Midbrain (tissue), 1 donor: ENCODE data around the gene OR1F1.
A peak's percentile ranks its signal among the peaks of the same experiment; 100 is the strongest.
"Not testable (repeated sequence)": the region's sequence is repeated elsewhere in the genome, so short reads cannot be mapped to it uniquely, and the experiment has no call there.

Source experiments
- DNase-seq: peaks from one replicate; lab custom pipeline; 2025; lab: John Stamatoyannopoulos, UW

The OR1F1 gene

GRCh38 chr16:3187798-3188674, at the start of gene OR1F1:
Gene OR1F1 (plus strand): TSS chr16:3188204.
- DNase-seq, result no peak

GRCh38 chr16:3138342-3138741, 49.7 kb upstream of the OR1F1 start:
- no peak for DNase-seq

- no peak for DNase-seq
Measured at GRCh38 chr16:3138823-3139426, 49.1 kb upstream of the OR1F1 start.

GRCh38 chr16:3139561-3139960, 48.4 kb upstream of the OR1F1 start:
- DNase-seq, result not testable (repeated sequence)

GRCh38 chr16:3140603-3141427, 47.2 kb upstream of the OR1F1 start:
- no peak for DNase-seq

DNA sequence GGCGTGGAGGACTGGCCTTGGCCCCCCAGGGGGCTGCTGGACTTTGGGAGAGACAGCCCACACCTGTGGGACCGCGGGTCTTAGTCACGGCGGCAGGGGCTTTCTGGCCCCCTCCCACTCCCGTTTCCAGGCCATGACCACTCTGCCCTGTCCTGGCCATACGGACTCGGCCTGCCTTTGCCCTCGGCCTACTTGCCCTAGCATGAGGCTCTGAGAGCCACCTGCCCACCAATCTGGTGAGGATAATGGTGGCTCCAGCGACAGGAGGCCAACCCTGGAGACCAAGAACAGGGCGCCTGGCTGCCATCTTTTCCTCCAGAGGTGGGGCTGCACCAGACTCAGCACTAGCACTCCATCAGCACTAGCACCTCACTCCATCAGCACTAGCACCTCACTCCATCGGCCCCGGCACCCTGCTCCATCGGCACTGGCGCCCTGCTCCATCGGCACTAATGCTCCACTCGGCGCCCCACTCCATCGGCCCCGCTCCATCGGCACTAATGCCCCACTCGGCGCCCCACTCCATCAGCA, 46.2 kb upstream of the OR1F1 start:
- no peak for DNase-seq

DNA sequence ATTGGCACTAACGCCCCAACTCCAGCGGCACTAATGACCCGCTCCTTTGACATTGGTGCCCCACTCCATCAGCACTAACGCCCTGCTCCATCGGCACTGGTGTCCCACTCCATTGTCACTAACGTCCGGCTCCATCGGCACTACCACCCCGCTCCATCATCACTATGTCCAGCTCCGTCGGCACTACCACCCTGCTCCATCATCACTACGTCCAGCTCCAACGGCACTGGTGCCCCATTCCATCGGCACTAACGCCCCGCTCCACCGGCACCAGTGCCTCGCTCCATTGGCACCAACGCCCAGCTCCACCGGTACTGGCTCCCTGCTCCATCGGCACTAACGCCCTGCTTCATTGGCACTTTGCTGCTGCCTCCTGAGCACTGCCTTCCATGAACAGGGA, 45.7 kb upstream of the OR1F1 start:
- DNase-seq, result no peak

GRCh38 chr16:3142770-3143169, 45.2 kb upstream of the OR1F1 start:
- no peak for DNase-seq

- no peak for DNase-seq
Measured at GRCh38 chr16:3143189-3143588, 44.8 kb upstream of the OR1F1 start.

DNA sequence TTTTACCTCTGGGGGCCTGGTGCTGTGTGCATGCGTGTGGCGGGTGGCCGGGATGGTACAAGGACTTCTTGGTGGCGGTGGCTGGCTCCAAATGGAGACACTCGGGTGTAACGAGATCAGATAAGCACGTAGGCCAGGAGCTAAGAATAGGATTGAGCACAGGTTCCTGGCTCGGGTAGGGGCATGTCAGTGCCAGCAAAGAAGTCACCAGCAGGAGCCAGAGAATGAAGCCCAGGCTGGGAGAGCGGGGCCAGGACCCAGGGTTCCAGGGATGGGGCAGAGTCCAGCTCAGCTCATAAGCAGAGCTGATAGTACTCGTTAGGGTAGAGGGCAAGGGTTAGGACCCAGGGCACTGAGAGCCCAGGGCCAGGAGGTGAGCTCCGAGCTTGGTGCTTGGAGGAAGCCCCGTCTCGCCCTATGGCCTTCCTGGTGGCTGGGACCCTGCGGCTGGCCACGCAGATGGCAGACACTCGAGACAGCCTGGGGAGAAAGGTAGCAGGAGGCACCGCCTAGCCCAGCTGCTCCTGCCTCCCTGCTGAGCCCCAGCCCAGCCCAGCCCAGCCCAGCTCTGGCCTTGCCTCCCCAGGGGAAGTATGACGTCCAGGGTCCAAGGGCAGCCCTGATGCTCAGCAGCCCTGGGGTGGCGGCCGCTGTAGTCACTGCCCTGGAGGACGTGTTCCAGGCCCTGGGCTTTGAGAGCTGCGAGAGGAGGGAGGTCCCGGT, 44.2 kb upstream of the OR1F1 start:
- DNase-seq, result no peak

DNA sequence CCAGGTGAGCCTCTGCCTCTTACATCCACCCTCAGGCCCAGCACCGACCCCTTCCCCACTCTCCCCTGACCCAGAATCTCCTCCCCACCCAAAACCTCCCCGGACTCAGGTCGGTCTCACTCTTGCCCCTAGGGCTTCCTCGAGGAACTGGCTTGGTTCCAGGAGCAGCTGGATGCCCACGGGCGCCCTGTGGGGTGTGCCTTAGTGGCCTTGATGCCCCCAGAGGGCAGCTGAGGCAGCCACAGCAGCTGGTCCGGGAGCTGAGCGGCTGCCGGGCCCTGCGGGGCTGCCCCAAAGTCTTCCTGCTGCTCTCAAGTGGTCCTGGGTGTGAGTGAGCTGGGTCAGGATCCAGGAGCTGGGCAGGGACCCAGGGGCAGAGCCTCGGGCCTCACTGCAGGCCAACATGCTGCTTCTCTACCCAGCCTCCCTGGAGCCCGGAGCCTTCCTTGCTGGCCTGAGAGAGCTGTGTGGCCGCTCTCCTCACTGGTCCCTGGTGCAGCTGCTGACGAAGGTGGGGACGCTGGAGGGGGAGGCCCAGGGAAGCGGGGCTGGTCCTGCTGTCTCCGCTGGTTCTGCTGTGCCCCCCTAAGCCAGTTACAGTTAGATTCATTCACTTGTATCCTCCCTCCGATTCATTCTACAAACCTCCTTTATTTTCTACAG, 43.6 kb upstream of the OR1F1 start:
- DNase-seq, result no peak

GRCh38 chr16:3145151-3145550, 42.9 kb upstream of the OR1F1 start:
- DNase-seq, result no peak

GRCh38 chr16:3145660-3146059, 42.3 kb upstream of the OR1F1 start:
- DNase-seq, result no peak

- DNase-seq, result no peak
Measured at GRCh38 chr16:3147046-3147756, 40.8 kb upstream of the OR1F1 start.

- no peak for DNase-seq
Measured at GRCh38 chr16:3147757-3148104, 40.3 kb upstream of the OR1F1 start.

DNA sequence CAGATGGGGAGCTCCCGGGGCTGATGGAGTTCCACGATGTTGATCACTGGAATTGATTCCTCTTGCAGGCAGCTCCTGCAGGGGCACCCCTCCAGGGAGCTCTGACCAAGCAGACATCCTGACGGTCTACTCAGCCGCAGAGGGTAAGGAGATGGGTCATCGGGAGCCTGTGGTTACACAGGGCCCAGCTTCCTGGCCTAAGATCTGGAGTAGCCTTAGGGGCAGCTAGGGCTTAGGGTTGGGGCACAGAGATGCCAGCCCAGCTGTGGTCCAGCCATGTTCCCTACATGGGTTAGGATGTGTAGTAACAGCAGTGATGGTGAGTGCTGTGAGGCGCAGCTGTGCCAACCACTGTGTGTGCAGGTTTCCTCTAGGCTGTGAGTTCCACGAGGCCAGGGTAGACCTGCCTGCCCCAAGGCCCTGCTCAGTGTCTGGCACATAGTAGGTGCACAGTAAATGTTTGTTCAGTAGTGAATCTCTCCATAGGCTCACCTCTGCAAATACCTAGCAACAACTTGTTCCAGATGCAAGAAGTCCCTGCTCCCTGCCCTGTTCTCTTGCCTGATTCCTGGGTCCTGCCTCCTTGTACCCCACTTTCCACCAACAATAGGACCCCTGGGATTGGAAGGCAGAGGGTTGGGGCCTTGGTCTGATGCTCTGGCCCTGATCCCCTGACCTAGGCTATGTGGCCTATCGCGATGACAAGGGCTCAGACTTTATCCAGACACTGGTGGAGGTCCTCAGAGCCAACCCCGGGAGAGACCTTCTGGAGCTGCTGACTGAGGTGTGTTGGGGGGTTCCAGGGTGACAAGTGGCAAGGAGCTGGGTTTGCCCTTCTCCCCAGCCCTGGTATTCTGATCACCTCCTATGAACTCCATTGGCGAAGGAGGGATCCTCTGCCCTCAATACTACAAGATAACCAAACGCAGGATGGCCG, 39.5 kb upstream of the OR1F1 start:
- DNase-seq, result no peak

DNA sequence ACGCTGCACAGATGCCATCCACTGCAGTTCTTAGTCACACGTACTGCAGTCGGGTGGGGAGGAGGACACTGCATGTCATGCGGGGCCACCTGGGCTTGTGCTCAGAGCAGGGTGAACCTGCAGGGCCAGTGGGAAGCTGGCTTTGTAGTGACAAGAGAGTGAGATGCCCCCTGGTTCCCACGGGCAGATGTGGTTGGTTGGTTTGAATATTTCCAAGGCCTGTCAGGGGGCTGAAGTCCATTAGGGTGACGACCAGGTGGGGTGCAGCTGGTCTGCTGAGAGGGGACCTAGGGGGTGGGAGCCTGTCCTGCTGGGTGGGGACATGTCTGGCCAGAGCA, 38.8 kb upstream of the OR1F1 start:
- no peak for DNase-seq

DNA sequence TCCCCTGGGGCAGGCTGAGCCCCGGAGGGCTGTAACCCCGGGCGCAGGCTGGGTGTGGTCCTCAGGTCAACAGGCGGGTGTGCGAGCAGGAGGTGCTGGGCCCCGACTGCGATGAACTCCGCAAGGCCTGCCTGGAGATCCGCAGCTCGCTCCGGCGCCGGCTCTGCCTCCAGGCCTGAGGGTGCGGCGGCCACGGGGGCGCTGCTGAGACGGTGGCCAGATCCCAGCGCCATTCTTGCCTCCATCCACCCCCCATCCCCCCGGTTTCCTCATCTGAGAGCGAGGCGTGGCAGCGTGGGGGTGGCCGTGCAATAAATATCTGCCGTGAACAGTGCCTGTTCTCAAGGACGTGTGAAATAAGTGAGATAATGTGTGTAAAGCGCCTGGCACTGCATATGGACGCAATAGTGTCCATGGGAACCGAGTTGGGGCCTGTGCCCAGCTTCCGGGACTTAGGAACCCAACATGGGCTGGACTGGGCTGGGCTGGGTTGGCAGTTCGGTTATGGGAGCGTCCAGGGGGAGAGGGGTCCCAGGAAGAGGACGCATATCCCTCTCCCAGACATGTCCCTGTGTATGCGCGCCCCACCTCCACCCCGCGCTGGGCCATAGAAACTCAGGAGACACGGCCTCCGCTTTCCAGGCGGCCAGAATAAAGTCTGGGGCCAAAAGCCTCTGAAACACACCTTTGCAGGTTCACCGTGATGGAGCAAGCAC, 38.2 kb upstream of the OR1F1 start:
- DNase-seq, result peak; percentile 40
